Gastrocnemius medialis (tissue), 4 donors: ENCODE results near the gene SPECC1. TPM values are rescaled to one million over a fixed set of nuclear protein-coding genes. Genes with fewer than 3 reads are reported as not detected.

Experiments
- ATAC-seq, 2 donors: fragments of 150-250 bp; one replicate each; pipeline ENCODE4 v1.9.1; 2016
- DNase-seq, 2 donors: peaks; one replicate each; pipeline ENCODE4 v3.0.0-alpha.2; 2019
- H3K27ac ChIP-seq, 4 donors: fragments of 200-600 bp; sonication (generic); 1 replicate in 1 of 4; 2 replicates in 3 of 4; pipeline ENCODE4 v1.5.1; 2016 to 2018; ENCODE audit warnings: mild to moderate bottlenecking in 2 of 4, moderate library complexity in 1 of 4
- H3K27me3 ChIP-seq, 3 donors: fragments of 200-600 bp; sonication (generic) in 2 of 3; 1 replicate in 1 of 3; 2 replicates in 2 of 3; pipeline versions ENCODE4 v1.5.1 to v1.6.0; 2016 to 2019; ENCODE audit warnings: mild to moderate bottlenecking in 1 of 3, moderate library complexity in 1 of 3
- H3K36me3 ChIP-seq, 2 donors: fragments of 200-600 bp; sonication (generic) in 1 of 2; one replicate each; pipeline ENCODE4 v1.5.1; 2017 to 2018
- H3K4me1 ChIP-seq, 2 donors: fragments of 200-600 bp; sonication (generic) in 1 of 2; one replicate each; pipeline ENCODE4 v1.5.1; 2016 to 2017; ENCODE audit warnings: mild to moderate bottlenecking in 2 of 2
- H3K4me3 ChIP-seq, 4 donors: fragments of 200-600 bp; sonication (generic) in 3 of 4; 1 replicate in 1 of 4; 2 replicates in 3 of 4; pipeline ENCODE4 v1.5.1; 2016 to 2019; ENCODE audit warnings: mild to moderate bottlenecking in 2 of 4
- H3K9me3 ChIP-seq, 3 donors: fragments of 200-600 bp; sonication (generic) in 2 of 3; 1 replicate in 1 of 3; 2 replicates in 2 of 3; pipeline ENCODE4 v1.5.1; 2016 to 2019
- CTCF ChIP-seq, 5 experiments: fragments of 450-650 bp in 3 of 5; fragments of 200-600 bp in 2 of 5; sonication (generic) in 2 of 5; IDR thresholded peaks in 4 of 5; conservative IDR thresholded peaks in 1 of 5; 1 replicate in 4 of 5; 2 replicates in 1 of 5; pipeline ENCODE4 v1.5.1; 2016 to 2019; ENCODE audit warnings: antibody characterized with exemption in 5 of 5, mild to moderate bottlenecking in 3 of 5, moderate library complexity in 3 of 5
- POLR2A ChIP-seq, 2 donors: fragments of 450-650 bp; IDR thresholded peaks; one replicate each; pipeline ENCODE4 v1.6.1; 2017; ENCODE audit warnings: antibody characterized with exemption in 2 of 2, mild to moderate bottlenecking in 2 of 2, moderate library complexity in 2 of 2
- in situ Hi-C, 4 donors: fragments of 200-750 bp; cut with MboI; loops; one replicate each; pipeline versions ENCODE4 v1.15.0 to v1.8.0; 2017; ENCODE audit warnings: low sequenced_read_pairs in 4 of 4
- intact Hi-C: fragments of 100-400 bp; cut with DNase I; formaldehyde crosslinking; loops from one replicate; pipeline ENCODE4 v1.15.1; 2023; ENCODE audit warnings: low total_unique reads
- total RNA-seq, 4 donors: library from RNA; depleted of rRNA; stranded (reverse); fragments of >200 nt; gene quantifications; one replicate each; pipeline versions ENCODE4 v1.1.0 to v1.2.3, GENCODE V29; 2016

Gene SPECC1
- total RNA-seq, 4 donors from 2014 or later: 6.1 to 17.9 (median 9.5) TPM

DNA sequence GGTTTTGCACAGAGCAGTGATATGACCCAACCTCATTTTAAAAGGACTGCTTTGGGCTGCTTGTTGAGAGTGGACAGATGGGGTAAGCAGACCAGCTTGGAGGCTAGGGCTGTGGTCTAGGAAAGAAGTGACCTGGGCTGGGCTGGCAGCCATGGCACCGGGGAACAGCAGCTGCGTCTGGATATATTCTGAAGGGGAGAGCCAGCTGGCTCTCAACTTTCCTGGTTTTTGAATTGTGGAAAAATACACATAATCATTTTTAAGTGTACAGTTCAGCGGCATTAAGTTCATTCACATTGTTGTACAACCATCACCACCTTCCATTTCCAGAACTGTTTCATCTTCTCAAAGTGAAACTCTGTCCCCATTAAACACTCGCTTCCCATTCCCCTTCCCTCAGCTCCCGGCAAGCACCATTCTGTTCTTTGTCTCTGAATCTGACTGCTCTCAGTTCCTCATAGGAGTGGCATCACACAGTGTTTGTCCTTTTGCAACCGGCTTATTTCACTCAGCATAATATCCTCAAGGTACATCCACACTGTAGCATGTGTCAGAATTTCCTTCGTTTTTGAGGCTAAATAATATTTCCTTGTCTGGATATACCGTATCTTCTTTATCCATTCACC lies 113.2 kb downstream of the SPECC1 start:
- Histone ChIP-seq H3K27ac (no peak overlapping the region), H3K4me3 (no peak overlapping the region), H3K27me3 (no peaks in the 10 kb centered on the region), H3K9me3 (no peaks in the 10 kb centered on the region), H3K4me1 (peaks cover 0 to 4% of the 10 kb centered on the region in 2 donors), H3K36me3 (no peaks in the 10 kb centered on the region)
- ATAC-seq: no peak
- TF ChIP-seq CTCF (IDR thresholded peaks at IDR 0.05 in 4 of 5, conservative IDR thresholded peaks at IDR 0.05 in 1 of 5): no peak
- TF ChIP-seq POLR2A (IDR thresholded peaks at IDR 0.05): no peak
- intact Hi-C loops (loop anchor here (2.0 kb wide), 1 partner anchor 198 kb away; no protein-coding TSS in a partner anchor), in situ Hi-C loops (no loop called here)
- no peak for DNase-seq

DNA sequence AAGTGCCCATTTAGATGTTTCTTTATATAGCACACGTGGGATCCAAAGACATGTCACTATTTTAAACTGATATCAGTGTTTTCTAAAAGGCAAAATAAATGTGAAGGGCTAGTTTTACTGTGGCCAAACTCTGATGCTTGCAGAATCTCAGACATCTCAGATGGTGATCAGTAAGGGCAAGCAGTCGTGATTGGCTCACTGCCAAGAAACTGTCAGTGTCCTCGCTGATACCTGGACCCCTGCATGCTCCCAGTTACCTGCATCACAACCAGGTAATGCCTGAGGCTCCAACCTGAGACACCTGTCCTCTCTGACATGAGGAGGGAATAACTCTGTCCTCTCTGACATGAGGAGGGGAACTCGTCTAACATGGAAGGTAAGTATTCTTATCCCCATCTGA lies 114.0 kb downstream of the SPECC1 start:
- ATAC-seq (no peak), DNase-seq (no peak)
- no peak overlapping the region for H3K27ac ChIP-seq
- H3K4me1 ChIP-seq: peaks cover 0 to 4% of the 10 kb centered on the region in 2 donors
- H3K4me3 ChIP-seq: no peak overlapping the region
- H3K9me3 ChIP-seq: no peaks in the 10 kb centered on the region
- H3K27me3 ChIP-seq: no peaks in the 10 kb centered on the region
- in situ Hi-C loops (no loop called here), intact Hi-C loops (loop anchor here (2.0 kb wide), 1 partner anchor 198 kb away; no protein-coding TSS in a partner anchor)
- H3K36me3 ChIP-seq: no peaks in the 10 kb centered on the region
- no peak for TF ChIP-seq CTCF (IDR thresholded peaks at IDR 0.05 in 4 of 5, conservative IDR thresholded peaks at IDR 0.05 in 1 of 5)
- no peak for TF ChIP-seq POLR2A (IDR thresholded peaks at IDR 0.05)

DNA sequence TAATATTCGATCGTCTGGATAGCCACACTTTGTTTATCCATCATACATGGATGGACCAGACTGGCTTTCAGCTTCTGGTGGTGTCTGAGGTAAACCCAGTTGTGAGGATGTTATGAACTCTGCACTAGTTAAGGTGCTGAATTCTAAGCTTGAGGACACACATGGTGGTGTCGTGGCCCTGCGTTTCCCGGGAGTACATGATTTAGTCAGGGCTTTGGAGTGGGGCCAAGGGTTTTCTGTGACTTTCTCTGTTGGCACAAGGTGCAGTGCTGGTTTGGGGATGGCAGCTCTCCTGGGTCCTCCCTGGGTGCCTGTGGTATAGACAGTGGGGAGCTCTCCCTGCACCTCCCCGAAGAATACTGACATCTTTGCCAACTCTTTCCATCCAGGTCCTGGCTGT lies 116.6 kb downstream of the SPECC1 start:
- Histone ChIP-seq H3K9me3 (no peaks in the 10 kb centered on the region), H3K4me1 (peaks cover 0 to 4% of the 10 kb centered on the region in 2 donors), H3K36me3 (no peaks in the 10 kb centered on the region), H3K27me3 (no peaks in the 10 kb centered on the region), H3K4me3 (no peak overlapping the region), H3K27ac (no peak overlapping the region)
- TF ChIP-seq POLR2A (IDR thresholded peaks at IDR 0.05) (no peak), CTCF (IDR thresholded peaks at IDR 0.05 in 4 of 5, conservative IDR thresholded peaks at IDR 0.05 in 1 of 5) (no peak)
- intact Hi-C loops (no loop called here), in situ Hi-C loops (no loop called here)
- ATAC-seq (no peak), DNase-seq (no peak)

DNA sequence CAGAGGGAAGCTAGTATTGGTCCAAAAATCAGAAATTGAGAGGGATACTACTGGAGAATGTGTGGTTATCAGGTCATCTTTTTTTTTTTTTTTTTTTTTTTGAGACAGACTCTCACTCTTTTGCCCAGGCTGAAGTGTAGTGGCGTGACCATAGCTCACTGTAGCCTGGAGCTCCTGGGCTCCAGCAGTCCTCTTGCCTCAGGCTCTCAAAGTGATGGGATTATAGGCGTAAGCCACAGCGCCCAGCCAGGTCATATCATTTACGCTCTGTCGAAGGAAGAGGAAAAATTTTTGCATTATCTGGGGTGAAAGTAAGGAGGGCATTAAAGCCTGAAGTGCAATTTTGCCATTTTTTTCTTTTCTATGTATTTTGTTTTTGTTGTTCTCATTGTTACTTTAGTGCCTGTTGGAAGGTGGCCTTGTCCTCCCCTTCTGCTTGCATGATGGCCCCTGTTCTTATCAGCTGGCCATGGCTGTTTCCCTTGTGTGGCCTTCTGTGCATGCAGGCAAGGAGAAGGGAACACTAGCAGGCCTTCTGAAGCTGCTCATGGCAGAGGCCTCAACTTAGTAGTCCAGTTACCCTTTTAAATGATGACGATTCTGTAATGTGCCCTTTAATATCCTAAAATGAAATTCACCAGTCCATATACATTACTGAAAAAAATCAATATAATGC lies 118.3 kb downstream of the SPECC1 start:
- ATAC-seq: no peak
- Histone ChIP-seq H3K9me3 (no peaks in the 10 kb centered on the region), H3K27me3 (no peaks in the 10 kb centered on the region), H3K36me3 (no peaks in the 10 kb centered on the region), H3K4me3 (no peak overlapping the region), H3K27ac (no peak overlapping the region), H3K4me1 (no peaks in the 10 kb centered on the region)
- in situ Hi-C loops: no loop called here
- DNase-seq: no peak
- intact Hi-C loops: no loop called here
- no peak for TF ChIP-seq CTCF (IDR thresholded peaks at IDR 0.05 in 4 of 5, conservative IDR thresholded peaks at IDR 0.05 in 1 of 5)
- no peak for TF ChIP-seq POLR2A (IDR thresholded peaks at IDR 0.05)
